Anterior cingulate cortex (tissue), 58 donors: ENCODE results near the gene ANKRD2.
A peak's percentile ranks its signal among the peaks of the same experiment; 100 is the strongest.
"Not testable (repeated sequence)": the region's sequence is repeated elsewhere in the genome, so short reads cannot be mapped to it uniquely, and the experiment has no call there.

Experiments used
- DNase-seq, 58 donors: peaks; one replicate each; lab custom pipeline; 2025; lab: John Stamatoyannopoulos, UW

The ANKRD2 gene

DNA sequence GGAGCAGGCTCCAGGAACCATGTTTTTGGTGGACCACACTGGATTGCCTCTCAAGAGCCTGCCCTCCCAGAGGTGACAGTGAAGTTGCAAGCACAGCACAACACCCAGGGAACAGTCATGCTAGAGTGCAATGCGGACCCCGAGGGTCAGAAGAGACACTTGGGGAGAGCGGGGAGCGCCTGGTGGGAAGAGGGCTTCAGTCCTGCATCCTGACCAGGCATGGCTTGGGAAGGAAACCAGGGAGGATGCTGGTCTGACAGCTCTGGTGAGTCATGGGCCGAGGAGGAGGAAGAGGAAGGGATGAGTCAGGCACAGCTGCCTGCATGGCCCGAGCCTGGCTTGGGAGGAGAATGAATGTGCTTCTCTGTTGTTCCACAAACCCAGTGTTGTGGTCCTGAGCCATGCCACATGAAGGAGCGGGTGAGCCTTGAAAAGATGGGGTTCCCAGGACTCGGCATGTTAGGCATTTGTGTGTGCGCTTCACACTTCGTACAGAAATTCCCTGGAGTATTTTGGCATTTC lies 29.5 kb upstream of the ANKRD2 start:
- peak in 56 of 58 donors; percentile 24 to 92 (median 78) for DNase-seq

DNA sequence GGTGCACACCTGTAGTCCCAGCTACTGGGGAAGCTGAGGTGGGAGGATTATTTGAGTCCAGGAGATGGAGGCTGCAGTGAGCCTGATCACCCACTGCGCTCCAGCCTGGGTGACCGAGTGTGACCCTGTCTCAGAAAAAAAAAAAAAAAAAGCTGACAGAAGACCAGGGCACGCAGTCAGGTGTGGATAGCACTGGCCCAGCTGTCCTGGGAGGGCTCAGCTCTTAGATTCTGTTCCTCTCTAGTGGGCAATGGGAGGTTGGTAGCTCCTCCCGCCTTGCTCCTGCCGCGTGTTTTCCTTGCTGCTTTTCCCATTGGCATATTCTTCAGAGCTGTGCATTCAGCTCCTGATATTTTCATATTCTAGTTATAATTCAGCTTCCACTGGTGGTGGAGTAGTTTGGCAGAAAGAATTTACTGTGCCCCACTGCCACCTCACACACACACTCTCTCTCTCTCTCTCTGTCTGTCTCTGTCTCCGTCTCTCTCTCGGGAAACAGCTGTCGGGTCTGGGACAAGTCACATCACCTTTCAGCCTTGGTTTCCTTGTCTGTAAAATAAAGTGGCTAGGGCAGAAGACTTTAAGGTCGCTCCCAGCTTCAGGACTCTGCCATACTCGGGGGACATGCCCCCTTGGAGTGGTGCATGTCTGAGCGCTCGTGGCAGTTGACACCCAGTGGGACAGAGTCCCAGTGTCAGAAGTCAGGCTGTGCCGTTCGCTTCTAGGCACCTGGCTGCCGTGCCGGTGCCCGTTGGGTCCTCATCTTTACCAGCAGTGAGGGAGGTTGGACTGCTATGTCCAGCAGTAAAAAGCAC lies 25.9 kb upstream of the ANKRD2 start:
- no peak for DNase-seq

DNA sequence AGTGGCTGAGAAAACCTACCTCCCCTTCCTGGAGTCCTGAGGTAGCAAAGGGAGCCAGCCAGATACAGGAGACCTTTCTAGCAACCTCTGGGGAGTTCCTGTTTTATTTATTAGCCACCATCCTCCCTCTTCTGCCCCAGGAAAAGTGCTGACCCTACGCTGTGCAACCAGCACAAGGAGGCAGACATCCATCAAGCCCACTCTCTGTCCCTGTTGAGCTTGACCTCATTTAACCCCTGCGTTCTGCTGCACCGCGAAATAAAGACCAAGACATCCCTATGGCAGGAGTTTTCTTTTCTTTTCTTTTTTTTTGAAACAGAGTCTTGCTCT lies 25.3 kb upstream of the ANKRD2 start:
- DNase-seq = no peak

DNA sequence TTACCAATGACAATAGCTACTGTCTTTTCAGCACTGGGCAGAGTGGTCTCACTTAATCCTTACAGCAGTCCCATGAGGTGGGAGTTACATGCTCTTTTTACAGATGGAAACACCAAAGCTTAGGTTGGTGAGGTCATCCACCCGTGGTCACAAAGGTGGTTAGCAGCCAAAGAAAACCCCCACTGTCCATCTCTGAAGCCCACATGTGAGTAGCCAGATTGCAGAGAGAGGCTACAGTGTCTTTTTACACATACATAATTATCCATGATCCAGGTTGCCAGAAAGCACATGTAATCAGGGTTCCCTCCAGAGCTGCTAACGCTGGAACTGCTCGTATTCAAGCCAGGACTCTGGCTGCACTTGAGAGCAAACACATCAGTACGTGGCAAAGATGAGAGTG lies 24.6 kb upstream of the ANKRD2 start:
- no peak for DNase-seq

DNA sequence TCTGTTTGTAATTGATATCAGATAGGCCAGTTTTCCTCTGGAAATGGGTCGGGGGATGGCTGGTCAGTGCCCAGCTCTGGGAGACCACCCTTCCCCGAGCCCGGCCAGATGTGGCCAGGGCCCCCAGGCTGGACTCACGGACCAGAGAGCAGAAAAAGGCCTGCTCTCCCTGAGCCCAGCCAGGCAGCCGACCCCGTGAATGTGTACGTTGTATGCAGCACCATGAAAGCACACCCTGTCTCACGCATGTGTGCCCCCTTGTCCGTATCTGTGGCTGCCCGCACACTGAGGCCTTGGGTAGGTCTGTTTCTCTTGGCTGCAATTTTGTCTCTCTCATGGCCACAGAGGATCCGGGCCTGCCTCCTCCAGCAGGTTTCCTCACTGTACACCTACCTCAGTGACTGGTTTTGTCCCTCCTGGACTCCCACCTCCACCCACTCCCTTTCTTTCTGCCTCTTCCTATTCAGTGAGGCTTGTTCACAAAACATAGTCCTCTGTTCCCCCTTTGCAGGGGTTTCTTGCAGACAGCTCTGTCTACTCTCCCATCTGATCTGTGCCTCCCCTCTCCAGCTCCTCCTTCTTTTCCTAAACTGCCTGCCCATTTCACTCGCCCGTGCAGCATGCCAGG lies 23.6 kb upstream of the ANKRD2 start:
- no peak for DNase-seq

DNA sequence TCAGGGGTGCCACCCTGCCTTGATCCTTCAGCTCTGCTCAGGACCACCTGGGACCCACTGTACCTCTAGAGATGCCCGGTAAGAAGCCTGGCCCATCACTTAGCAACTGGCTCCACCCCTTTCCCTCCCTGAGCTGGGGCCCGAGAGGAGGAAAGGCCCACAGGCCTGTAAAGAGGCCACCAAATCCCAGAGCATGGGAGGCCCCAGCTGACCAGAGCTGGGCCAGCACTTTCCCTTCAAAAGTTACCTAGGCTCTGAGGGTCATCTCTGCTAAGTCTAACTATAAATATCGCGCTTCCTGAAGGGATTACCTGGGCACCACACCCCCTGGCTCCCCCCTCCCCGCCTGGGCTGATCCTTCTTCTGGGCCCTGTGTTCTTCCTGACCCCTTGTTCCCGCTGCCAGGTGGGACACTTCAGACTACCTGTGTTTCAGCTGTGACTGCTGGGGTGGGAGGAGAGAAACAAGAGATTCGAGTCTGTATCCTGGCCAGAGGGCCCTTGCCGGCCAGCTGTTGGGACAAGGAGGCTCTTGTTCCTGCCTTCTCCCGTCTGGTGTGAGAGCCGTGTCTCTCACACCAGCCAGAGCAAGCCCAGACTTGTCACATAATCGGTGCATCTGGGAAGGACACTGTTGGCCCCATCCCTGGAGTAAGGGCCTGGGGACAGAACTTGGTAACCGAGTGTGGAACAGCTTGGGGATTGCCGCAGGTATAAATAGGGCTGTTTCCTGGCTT lies 22.8 kb upstream of the ANKRD2 start:
- peak in 38 of 58 donors; percentile 5 to 87 (median 48) for DNase-seq

DNA sequence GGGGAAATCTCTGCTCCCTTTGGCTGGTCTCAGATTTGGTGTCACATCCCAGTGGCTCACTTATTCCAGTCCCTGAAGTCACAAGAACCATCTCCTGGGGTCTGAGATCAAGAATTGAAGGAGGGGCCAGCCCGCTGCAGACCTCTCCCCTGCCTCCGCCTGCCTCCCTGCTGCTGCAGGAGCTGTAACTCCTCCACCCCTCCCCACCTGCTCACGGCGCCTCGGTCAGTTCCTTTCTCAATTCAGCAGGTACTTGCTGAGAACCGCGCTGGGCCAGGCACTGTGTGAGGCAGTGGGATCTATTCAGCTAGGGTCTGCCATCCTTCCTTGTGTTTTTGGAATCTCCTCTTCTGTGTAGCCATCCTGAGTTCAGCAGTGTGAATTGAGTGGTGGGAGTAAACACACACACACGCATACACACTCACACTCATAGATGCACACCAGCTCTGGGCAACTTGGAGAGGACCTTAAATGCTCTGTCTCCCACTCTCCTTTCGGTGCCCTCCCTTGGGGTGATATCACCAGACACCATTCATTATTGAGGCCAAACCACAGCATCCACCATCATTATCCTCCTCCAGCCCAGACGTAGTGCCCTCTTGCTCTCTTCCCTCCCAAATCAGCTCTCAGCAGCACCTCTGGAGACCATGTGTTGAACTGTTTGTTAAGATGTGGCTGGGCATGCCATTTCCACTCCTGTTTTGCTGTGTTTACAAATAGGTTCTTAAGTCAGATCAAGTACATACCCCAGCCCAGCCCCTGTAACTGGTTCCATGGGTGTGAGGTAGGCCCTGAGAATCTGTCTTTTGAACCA lies 22.0 kb upstream of the ANKRD2 start:
- no peak for DNase-seq

DNA sequence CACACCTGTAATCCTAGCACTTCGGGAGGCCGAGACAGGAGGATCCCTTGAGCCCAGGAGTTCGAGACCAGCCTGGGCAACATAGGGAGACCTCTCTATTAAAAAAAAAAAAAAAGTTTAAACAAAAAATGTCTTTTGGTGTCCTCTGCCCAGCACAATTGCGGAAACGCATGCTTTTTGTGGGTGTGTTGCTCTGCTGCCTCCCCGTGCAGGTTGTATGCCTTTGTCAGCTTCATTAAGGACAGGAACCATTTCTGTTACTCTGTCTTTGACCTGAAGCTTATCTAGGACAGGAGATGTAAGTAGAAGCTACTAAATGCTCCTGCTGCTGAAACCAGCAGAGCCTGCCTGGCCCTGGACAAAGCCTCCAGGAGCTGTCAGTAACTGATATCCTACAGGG lies 21.3 kb upstream of the ANKRD2 start:
- no peak for DNase-seq

DNA sequence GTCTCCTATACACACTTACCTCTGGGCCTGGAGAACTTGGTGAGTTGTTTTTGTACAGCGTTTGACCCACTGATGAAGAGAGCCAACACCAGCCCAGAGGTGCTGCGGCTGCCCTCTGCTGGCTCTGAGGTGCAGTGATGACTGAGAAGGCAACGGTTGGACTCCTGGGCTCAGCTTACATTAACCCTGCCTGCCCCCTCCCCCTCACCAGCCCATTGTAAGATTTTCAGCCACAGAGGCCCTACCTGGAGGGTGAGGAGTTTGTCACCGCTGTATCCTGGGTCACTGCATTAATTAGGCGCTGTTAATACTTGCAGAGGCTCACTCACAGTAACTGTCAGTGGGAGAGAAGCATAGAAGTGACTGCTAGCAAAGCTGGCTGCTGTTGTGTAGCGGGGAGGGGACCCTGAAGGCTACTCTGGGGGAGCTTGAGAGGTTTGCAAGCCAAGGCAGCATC lies 19.0 kb upstream of the ANKRD2 start:
- DNase-seq = peak in 48 of 58 donors; percentile 10 to 72 (median 44)

DNA sequence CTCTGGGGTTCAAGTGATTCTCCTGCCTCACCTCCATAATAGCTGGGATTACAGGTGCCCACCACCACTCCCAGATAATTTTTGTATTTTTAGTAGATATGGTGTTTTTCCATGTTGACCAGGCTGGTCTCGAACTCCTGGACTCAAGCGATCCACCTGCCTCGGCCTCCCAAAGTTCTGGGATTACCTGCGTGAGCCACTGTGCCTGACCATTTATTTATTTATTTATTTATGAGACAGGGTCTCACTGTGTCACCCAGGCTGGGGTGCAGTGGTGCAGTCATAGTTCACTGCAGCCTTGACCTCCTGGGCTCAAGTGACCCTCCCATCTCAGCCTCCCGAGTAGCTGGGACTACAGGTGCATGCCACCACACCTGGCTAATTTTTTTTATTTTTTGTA lies 18.2 kb upstream of the ANKRD2 start:
- not testable (repeated sequence) for DNase-seq

DNA sequence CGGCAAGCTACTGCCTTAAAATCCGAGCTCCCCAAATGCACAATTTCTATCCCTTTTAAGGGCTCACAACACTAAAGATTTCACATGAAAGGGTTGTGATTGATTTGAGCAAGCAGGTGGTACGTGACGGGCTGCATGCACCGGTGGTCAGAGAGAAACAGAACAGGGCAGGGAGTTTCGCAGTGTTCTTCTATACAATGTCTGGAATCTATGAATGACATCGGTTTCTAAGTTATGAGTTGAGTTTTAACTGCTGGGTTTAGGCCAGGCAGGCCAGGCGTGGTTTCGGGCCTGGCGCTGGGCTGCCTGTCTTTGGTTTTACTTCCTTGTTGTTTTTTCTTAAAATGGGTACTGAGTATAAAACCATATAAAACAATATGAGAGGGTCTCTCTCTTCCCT lies 17.0 kb upstream of the ANKRD2 start:
- not testable (repeated sequence) for DNase-seq

DNA sequence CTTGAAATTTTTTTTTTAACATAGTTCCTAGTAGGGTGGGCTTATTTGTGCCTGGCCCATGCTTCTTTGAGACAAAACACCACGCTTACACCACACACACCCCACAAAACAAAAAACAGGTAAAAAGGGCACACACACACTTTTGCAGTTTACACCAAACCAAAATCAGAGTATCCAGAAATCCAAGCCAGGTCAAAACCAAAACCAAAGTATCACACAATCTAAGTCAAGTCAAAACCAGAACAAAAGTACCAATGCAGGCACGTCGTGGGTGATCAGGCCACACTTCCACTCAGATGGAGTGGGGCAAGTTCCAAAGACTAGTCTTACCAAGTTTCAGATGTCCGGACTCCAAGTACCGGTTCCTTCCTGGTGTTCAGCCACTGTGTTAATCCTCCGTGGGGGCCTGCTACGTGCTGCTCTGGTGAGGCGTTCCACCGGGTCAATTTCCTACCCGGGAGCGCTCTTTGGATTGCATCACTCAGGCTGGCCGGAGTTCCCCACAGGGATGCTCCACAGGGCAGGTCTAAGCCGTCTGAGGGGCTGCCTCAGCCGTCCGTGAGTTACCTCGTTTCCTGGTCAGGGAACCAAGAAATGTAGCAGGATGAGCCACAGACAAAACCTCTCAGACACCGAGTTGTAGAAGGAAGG lies 11.7 kb upstream of the ANKRD2 start:
- not testable (repeated sequence) for DNase-seq

DNA sequence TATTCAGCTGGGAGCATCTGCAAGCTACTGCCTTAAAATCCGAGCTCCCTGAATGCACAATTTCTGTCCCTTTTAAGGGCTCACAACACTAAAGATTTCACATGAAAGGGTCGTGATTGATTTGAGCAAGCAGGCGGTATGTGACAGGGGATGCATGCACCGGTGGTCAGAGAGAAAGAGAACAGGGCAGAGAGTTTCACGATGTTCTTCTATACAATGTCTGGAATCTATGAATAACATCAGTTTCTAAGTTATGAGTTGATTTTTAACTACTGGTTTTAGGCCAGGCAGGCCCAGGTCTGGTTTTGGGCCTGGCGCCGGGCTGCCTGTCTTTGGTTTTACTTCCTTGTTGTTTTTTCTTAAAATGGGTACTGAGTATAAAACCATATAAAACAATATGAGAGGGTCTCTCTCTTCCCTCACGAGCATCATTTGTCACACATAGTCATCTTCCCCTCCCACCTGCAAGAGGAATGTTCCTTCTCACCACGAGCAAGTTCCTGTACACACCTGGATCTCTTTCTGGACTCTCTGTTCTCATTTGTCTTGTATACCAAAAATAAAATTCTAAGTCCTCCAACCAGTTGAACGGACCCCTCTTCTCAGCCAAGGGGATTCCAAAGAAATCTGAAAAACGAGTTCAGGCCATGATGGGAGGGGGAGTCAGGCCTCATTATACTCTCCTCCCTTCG lies 11.0 kb upstream of the ANKRD2 start:
- not testable (repeated sequence) for DNase-seq

DNA sequence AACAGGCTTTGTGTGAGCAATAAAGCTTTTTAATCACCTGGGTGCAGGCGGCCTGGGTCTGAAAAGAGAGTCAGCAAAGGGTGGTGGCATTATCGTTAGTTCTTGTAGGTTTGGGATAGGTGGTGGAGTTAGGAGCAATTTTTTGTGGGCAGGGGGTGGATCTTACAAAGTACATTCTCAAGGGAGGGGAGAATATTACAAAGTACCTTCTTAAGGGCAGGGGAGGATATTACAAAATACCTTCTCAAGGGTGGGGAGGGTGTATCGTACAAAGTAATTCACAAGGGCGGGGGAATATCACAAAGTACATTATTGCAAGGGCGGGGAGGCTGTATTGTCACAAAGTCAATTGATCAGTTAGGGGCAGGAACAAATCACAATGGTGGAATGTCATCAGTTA lies 10.2 kb upstream of the ANKRD2 start:
- not testable (repeated sequence) for DNase-seq

DNA sequence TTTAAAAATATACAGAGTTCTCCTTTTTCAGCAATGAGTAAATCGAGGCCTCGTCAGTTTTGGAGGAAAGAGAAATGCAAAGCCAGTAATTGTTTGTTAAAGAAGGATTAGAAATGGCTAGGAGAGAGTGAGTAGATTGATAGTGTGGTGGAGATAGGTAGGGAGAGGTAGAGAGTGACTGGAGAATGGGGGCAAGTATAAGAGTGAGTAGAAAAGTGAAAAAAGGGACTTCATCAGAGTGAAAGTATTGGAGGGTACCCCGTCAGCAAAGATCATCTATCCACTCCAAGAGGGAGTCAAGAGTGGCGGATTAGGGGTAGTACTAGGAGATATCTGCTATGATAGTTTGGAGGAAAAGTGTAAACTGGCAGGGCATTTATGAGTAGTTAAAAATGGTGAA lies 9.2 kb upstream of the ANKRD2 start:
- no peak for DNase-seq

DNA sequence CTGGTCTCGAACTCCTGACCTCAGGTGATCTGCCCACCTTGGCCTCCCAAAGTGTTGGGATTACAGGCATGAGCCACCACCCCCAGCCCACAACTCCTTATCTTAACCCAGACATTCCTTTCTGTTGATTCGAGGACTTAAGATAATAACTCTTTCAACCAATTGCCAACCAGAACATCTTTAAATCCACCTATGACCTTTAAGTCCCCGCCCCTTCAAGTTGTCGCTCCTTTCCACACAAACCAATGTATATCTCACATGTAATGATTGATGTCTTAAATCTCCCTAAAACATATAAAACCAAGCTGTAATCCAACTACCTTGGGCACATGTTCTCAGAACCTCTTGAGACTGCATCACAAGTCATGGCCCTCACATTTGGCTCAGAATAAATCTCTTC lies 7.8 kb upstream of the ANKRD2 start:
- DNase-seq = no peak

DNA sequence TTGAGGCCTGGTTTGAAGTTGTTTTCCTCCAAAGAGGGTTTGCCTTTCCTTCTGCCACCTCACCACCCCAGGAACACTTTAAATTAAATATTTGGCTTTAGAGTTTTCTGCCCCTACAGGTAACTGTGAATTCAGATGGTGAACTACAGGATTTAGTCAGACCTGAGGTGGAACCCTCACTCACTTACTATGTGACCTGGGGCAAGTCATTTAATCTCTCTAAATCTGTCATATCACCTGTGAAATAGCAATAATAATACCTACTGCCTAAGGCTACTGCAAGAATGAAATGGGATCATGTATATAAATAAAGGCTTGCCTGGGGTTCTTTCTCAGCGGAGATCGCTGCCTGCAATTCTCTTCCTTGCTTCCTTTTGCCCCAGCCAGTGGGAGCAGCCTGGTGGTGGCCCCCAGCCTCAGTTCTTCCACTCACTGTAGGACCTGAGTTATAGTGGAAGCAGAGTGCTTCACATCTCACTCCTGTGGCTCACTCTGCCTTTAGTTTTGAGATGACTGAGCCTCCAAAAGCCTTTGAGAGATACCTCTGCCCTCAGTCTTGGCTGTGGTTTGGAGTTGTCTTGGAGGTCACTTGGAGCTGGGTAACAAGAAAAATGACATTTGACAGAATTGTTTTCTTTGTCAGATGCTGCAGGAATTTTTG lies 6.1 kb upstream of the ANKRD2 start:
- DNase-seq = no peak

DNA sequence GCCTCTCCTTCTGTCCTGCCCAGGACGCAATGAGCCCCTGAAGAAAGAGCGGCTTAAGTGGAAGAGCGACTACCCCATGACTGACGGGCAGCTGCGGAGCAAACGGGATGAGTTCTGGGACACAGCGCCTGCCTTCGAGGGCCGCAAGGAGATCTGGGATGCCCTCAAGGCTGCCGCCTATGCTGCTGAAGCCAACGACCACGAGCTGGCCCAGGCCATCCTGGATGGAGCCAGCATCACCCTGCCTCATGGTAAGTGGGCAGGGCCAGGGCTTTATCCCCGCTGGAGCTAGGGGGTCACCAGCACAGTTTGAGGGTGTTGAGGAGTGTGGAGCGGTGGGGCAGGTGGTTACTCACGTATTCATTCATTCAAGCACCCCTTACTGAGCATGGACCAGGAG lies 4.7 kb upstream of the ANKRD2 start:
- no peak for DNase-seq
